NCI-H446 treated with DMSO at 0.1 percent for 48 hours (cell line): ENCODE measurements around the gene CDH4.

Experiments used
- DNase-seq: peaks from one replicate; lab custom pipeline; 2025; lab: John Stamatoyannopoulos, UW

Gene CDH4

DNA sequence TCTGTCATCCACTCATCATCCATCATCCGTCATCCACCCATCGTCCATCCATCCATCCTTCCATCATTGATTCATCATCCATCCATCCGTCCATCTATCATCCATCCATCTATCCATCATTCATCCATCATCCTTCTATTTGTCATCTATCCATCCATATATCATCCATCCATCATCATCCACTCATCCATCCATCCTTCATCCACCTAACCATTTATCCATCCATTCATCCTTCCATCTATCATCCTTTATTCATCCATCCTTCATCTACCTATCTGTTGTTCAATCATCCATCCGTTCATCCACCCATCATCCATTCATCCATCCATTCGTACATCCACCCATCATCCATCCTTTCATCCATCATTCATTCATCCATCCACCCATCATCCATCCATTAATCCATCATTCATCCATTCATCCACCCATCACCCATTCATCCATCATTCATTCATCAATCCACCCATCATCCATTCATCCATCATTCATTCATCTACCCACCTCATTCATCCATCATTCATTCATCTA is 266.4 kb downstream of the CDH4 start:
- DNase-seq, result no peak

DNA sequence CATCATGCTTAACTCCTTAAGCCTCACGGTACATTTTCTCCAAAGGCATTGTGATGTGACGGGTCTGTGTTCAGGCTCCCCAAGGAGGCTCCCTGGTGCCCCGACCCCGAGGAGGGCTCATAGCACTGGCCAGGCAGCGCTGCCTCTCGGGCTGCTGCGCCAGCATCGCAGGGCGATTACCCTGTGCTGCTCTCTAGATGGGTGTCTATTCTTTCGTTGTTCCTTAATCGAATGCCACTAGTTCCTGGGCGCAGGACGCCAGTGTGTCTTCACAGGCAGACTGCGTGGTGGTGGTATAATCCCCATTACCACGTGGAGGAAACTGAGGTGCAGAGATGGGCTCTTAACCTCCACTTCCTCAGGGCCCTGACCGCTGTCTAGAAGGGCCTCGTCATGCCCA is 267.4 kb downstream of the CDH4 start:
- no peak for DNase-seq

DNA sequence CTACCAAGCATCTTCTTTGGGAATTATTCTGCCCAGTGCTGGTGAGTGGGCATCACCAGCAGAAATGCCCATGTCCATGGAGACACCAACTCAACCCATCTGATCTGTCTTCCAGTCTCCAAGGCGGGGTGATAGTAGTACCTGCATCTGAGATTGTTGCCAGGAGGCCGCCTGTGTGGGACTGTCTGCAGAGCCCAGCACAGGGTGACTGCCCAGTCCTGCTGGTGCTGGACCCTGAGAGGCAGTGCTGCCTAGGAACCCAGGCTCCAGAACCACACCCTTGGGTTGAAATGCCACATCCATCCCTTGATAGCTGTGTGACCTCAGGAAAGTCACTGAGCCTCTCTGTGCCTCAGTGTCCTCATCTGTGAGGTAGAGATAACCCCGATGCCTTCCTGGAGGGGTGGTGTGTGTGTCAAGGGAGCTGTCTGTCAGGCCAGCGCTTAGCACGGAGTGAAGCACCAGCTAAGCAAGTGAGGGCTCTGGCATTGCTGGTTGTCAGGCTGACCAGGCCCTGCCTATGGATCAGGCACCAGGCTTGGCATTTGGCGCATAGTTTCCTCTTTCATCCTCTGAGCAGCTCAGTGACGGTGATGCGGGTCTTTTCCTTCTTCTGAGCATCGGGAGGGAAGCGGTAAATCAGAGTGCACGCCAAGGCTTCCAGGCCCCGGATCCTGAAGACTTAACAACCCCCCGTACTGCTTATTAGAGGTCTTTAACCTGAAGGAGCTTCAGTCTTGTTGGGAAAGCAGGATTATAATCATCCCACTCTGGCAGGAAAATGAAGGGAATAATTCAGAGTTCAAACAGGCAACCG is 268.2 kb downstream of the CDH4 start:
- no peak for DNase-seq

DNA sequence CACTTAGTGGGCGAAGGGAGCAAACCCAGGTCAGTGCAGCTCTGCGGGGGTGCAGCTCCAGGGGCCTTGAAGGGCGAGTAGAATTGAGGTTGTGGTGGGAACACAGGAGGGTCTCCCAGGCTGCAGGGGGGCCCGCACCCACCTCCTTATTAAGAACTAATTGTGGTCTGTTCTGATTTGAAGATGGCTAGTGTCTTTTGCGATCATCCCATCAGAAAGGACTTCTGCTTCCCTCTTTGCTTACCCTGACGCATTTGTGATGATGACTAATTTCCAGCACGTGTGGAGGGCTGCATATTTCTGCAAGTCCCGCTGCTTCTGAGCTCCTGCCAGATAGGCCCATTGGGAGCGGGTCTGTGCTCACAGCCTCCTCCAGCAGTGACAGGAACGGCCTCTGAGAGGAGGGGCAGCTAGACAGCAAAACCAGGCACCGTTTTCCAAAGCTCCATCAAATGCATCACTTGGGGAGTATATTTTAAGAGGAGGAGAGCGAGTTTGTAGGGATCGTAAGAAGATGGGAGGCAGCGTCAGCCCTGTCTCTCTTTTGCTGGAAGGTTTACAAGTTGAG is 268.9 kb downstream of the CDH4 start:
- DNase-seq, result no peak

DNA sequence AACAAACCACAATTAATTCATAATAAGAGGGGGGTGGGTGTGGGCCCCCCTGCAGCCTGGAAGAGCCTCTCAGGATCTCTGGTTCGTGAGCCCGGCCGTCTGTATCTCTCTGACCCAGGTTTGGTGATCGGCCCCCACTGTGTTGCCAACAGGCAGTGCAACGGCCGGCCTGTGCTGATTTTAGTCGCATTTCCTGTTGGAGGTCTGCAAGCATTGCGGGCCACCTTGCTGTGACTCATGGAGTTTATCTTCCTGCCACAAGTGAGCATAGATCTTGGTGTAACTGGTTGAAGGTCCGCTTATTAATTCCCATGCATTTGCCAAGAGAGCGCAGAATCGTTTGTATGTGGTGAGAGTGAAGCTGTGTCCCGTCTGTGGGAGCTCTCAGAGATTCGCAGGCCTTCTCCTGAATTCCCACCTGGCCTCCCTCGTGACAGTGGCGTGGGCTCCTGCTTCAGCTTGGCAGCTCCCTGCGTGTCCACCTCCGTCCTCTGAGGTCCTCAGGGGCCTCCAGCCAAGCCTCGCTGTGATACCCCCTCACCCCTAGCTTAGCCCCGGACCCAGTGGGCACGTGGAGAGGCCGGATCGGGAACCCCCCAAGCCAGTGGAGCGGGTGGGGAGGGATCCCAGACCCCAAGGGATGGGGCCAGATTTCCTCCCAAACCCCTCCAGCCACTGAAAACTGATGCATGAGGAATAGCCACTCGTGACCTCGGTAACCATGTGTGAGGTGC is 269.8 kb downstream of the CDH4 start:
- DNase-seq, result no peak

DNA sequence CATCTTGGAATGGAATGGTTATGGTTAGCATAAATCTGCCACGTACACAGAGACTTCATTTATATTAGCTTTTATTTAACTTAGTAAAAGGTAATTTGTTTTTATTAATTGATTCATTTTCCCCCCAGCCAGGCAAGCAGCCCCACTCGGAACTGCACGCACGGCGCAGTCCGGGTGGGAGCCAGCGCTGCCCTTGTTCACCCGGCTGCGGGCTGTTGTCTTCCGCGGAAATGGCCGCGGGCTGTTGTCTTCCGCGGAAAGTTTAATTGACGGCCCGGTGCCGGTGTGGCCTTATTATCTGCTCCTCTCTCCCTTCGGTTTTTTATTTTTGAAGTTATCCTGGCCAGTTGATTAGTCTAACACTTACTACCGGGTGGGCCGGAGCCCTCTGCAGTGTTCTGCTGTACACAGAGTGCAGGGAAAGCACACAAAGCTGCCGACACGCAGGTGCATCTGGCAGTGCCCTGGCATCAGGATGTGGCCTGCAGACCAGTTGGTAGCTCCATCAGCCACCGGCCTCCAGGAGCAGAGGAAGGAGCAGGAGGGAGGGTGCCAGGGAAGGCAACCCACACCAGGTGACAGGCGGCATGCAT is 270.5 kb downstream of the CDH4 start:
- DNase-seq, result no peak

DNA sequence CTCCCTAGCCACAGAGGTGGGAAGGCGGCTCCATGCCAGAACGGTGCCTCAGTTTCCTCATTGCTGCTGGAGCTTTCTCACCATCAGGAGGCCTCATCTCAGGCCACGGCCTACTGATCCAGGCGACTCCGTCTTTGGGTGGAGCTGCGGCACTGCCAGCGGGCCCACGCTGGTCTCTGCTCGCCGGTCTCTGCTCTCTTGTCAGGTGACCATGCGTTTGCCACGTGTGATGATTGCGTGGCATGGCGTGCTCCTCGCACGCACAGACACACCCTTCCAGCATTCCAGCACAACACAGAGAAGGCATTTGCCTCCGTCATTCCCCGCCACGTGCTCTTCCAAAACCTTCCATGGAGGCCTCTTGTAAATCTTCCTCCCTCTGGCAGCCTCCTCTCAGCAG is 271.1 kb downstream of the CDH4 start:
- no peak for DNase-seq

DNA sequence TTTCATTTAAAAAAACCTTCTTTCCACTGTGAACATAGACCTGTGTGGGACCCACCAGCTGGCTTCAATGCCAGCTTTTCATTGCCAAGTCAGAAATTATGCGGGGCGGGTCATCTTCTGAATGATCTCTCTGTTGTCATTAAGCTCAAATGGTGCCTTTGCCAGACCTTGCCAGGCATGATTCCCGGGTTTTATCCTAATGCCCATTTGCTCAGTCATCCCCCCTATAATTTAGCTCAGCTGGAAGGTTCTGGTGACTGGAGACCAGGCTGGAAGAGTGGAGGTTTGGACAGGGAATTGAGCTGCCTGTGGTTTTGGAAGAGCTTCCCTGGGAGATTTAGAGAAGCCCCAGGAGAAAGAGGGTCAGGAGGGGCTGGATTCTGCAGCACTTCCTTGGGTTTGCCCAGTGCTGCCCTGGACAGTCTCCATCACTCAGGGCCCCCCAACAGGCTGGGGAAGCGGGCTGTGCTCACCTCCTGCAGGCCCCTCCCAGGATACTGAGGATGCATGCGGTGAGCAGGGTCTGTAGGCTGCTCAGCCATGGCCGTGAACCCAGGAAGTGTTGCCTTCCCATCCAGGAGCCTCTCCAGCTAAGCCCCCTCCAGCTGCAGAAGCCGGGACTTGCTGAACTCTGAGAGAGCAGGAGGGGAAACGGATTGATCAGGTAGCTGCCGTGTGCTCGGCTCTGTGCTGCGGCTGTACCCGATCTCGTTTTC is 273.0 kb downstream of the CDH4 start:
- DNase-seq, result no peak

DNA sequence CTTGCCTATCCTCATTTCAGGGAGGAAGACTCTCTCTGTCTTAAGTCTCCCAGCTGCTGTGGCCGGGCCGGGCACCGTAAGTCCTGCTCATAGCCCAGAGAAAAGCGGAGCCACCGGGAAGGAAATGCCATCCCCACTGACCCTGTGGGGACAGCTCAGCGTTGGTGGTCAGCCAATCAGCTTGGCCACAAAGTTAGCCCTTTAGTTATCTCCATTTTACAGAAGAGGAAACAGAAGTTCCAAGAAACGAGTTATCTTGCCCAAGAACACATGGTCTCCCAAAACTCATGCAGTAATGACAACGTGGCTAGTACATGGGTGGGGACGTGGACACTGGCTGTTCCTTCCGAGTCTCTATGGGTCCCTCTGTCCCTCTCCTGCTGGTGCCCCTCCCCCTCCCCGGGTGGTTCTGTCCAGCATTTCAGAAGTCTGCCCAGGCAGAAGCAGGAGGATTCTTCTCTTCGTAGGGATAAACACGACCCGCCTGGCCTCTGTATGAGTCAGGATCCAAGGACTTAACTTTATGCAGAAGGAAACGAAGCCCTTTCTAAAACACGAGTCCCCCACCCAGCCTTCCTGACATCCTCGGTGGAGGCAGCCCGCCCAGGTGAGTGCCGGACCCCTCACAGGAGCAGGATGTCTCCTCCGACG is 273.8 kb downstream of the CDH4 start:
- no peak for DNase-seq

DNA sequence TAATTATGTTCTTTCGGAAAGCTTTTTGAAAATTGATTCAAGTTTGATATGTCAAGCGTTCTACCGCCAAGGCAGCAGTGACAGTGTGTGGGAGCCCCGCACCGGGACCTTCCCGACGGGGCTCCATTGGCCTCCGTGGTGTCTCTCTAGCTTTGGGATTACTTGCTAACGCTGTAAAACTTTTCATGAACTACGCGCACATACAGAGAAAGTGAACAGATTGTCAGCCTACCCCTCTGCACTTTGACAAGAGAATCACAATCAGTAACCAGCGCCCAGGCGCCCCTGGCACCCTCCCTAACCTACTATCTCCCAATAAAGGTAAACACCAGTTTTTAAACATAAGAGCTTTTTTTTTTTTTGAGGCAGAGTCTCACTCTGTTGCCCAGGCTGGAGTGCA is 274.8 kb downstream of the CDH4 start:
- DNase-seq, result no peak

DNA sequence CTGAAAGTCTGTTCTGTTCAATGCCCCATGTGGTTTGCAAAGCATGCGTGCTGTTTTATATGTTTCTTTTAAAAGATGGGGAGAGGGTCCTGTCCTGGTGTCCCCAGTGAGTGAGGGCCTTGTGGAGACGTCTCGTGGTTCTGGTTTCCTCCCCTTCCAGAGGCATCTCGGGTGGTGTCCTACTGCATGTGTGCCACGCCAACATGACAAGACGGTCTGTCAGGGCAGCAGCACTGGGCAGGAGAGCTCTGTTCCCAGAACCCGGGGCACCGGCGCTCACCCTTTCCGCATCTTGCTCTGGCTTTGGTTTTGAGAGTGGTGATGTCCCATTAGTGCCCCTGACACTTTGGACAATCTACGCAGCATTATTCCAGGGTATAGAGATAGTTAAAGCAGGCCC is 275.6 kb downstream of the CDH4 start:
- DNase-seq, result no peak

DNA sequence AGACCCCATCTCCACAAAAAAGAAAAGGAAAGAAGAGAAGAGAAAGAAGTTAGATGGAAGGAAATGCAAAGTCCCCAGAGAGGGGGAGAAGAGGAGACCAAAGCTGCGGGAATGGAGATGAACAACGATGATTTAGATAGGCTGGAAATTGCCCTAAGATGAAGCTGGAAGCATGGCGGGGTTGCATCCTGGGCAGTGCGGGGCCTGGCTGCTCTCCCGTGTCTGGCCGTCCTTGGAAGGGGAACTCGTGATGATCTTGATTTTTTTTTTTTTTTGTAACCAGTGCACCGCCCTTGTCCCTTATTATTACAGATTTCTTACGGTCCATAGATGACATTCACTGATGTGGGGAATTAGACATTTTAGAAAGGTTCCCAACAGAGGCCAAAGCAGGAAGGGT is 276.5 kb downstream of the CDH4 start:
- no peak for DNase-seq

DNA sequence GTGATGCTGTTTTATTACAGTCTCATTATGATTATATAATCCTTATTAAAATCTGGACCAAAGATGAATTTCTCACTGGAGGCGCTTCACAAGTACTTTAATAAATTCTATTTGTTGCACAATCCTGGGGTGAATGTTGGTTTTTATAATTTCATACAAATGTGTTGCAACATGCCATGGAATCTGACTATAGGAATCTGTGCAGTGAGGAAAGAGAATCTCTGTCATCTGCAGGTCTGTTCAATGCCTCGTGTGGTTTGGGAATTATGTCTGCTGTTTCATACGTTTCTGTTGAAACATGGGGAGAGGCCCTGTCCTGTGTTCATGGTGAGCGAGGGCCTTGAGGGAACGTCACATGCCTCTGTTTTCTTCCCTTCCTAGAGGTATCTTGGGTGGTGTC is 277.3 kb downstream of the CDH4 start:
- no peak for DNase-seq

DNA sequence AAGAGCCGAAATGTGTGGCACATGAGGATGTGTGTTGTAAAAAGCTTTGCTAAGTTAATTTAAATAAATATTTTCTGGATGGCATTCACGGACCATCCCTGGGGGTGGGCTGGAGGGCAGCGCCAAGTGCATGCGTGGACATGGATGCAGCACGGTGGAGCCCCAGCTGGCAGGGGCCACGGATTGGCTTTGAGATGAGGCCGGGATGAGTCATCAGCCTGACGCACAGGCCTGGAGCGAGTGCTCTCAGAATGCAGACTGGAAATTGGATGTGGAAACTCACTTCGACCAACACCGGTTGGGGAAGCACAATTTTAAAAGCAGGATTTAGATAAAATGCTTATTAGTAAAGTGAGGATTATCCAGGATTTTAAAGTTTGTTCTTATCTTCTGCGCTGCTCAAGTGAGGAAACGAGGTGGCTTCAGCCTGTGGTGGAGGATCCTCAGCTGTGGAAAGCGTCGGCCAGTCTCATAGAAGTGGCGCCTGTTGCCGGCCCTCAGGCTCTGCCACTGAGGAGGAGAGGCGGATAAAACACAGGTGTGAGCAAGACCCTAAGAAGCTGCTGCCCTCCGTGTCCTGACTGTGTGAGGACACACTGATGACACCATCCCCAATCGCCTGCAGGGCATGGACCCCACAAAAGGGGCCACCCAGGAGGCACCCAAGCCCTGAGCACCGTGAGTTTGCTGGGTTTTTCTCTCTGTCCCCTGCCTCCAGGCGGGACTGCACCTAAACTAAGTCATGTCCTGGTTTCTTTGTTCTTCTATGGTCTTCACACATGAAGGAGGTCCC is 279.7 kb downstream of the CDH4 start:
- DNase-seq, result no peak

DNA sequence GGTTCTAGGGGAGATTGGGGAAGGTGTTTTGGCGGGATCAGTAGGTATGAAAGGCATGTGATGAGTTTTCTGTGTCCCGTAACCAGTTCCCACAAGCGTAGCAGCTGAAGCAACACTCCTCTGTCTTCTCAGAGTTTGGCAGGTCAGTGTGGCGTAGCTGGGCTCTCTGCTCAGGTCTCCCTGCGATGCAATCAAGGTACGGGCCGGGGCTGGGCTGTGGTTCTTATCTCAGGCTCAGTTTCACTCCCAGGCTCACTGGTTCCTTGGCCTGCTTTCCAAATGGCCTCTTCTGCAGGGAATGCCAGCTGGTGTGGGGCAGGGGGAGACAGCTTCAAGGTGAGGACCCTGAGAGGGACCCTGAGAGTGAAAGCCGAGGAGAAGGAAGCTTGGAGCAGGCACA is 280.7 kb downstream of the CDH4 start:
- DNase-seq, result no peak

DNA sequence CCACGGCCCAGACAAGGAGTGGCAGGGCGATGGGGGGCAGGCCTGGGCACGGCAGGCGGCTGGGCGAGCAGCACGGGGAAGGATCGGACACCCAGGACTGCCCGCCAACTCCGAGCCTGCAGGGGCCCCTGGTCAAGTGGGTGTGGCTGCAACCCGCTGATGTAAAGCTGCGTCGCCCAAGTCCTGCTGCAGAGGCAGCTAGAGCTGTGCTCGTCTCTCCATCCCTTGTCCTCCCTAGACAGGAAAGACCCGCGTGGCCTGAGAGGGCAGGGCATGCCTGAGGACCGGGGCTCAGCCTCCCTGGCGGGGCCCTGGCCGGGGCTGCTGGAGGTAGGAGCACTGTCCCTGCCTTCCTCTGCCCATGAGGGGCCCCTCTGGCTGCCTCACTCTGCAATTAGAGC is 281.2 kb downstream of the CDH4 start:
- DNase-seq, result no peak

DNA sequence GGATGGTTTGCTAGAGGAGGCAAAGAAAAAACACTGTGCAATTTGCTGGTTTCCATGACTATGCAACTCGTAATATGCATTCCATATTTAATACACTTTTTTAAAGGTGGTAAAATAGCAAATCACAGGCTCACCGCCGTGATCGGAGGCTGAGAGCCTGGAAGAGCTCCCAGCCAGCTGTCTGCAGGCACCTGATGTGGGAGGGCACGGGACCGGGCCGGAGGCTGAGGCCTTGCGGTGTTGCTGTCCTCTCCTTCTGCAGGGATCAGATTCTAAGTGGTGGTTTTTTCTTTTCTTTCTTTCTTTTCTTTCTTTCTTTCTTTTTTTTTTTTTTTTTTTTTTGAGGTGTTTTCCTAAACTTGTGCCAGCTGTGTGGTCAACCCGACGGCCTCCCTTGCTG is 282.3 kb downstream of the CDH4 start:
- no peak for DNase-seq

DNA sequence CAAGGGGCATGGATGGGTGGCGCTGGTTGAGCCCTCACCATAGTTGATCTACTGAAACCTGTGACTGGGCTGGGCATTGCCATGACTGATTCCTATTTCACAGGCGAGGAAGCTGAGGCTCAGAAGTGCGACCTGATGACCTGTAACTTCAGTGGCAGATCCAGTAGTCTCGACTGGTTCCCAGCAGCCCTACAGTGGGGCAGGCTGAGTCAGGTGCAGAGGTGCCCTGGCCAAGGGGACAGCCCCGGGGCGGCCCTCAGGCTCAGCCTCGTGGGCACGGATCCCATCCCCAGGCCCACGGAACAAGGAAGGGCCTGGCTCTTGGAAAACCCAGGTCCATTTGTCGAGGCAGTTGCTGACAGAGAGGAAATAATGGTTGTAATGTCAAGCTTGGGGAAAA is 283.0 kb downstream of the CDH4 start:
- DNase-seq, result no peak

DNA sequence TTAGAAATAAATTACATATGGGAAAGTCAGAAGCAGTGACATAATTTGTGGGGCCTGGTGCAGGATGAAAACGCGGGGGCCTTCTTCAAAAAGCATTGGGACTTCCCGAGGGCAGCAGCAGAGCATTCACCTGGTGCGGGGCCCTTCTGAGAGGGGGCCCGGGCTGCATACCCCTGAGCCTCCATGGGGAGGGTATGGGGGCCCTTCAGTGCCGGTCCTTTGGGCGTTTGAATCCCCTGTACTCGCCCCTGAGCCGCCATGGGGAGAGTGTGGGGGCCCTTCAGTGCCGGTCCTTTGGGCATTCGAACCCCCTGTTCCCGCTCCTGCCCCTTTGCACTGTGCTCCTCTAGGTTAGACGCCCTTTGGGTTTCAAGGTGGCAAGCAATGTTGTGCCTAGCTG is 283.5 kb downstream of the CDH4 start:
- DNase-seq, result no peak

DNA sequence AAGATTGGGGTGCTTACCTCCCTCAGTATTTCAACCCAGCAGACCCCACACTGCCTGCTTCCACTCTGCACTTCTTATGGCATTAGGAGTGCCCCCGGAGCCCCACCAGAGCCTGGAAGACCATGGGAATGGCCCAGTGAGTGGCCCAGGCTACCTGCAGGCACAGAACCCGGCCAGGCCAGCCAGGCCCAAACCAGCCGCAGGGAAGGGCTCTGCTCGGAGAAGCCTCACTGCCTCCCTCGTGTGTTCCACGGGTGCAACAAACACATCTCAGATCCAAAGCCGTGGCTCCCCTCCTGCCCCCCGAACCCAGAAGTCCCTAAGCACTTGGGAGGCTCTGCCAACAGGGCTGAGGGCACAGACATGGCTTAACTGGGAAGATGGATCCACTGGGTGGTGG is 283.9 kb downstream of the CDH4 start:
- no peak for DNase-seq

DNA sequence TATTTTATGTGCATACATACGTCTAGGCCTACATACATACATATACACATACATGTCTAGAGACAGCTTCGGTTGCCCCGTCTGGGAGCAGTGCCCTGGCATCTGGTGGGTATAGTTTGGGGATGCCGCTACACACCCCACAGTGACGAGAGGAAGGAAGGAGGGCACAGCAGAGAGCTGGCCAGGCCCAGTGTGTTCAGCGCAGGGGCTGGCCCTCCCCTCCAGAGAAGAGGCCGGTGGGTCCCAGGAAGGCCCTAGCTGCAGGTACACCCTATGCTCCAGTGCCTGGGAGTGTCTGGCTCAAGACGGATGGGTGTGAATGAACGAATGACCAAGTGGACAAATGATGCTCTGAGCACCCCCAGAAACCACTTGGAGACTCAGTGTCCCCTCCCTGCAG is 284.6 kb downstream of the CDH4 start:
- no peak for DNase-seq
